Fibroblast of the aortic adventitia (primary cell): ENCODE results near the gene OTUD4. TPM values are rescaled to one million over a fixed set of nuclear protein-coding genes. Genes with fewer than 3 reads are reported as not detected.

Source experiments
- DNase-seq: peaks from one replicate; pipeline ENCODE4 v3.0.0-alpha.2; 2010; ENCODE audit warnings: low read depth
- H3K4me3 ChIP-seq: 2 replicates; pipeline ENCODE4 v1.5.1; 2011; ENCODE audit warnings: low read depth, mild to moderate bottlenecking, control low read depth, low read length, moderate library complexity
- total RNA-seq: library from RNA; depleted of rRNA; stranded (reverse); fragments of >200 nt; gene quantifications from 2 replicates; pipeline ENCODE4 v1.2.3, GENCODE V29; 2012; ENCODE audit warnings: low replicate concordance
- TF ChIP-seq, protein P1 (sequence below): IDR thresholded peaks from 2 replicates; pipeline ENCODE4 v1.5.1; 2011; ENCODE audit warnings: mild to moderate bottlenecking, low read length, control low read depth, inconsistent platforms; ENCODE audit not compliant: insufficient read depth

OTUD4 gene
- total RNA-seq, 1 donor: 36.1 TPM

DNA sequence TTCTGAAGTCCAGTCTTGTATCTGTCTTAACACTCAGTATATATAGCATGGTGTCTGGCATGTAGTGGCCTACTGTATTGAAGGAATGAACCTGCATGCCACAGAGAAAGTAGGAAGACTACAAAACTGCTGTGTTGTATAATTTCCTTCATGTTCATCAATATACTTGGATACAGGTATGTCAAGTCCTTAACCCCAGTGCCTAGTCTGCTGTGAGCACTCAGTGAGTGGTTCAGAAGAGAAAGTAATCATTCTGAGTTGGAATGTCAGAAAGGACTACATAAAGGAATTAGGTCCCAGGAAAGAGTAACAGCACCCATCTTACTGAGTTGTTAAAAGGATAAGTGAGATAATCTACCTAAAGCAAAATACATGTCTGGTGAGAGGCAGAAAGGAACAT lies 50.3 kb downstream of the OTUD4 start:
- no peak for DNase-seq
- H3K4me3 ChIP-seq: no peak overlapping the region
- TF ChIP-seq, protein P1, sequence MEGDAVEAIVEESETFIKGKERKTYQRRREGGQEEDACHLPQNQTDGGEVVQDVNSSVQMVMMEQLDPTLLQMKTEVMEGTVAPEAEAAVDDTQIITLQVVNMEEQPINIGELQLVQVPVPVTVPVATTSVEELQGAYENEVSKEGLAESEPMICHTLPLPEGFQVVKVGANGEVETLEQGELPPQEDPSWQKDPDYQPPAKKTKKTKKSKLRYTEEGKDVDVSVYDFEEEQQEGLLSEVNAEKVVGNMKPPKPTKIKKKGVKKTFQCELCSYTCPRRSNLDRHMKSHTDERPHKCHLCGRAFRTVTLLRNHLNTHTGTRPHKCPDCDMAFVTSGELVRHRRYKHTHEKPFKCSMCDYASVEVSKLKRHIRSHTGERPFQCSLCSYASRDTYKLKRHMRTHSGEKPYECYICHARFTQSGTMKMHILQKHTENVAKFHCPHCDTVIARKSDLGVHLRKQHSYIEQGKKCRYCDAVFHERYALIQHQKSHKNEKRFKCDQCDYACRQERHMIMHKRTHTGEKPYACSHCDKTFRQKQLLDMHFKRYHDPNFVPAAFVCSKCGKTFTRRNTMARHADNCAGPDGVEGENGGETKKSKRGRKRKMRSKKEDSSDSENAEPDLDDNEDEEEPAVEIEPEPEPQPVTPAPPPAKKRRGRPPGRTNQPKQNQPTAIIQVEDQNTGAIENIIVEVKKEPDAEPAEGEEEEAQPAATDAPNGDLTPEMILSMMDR: no peak

DNA sequence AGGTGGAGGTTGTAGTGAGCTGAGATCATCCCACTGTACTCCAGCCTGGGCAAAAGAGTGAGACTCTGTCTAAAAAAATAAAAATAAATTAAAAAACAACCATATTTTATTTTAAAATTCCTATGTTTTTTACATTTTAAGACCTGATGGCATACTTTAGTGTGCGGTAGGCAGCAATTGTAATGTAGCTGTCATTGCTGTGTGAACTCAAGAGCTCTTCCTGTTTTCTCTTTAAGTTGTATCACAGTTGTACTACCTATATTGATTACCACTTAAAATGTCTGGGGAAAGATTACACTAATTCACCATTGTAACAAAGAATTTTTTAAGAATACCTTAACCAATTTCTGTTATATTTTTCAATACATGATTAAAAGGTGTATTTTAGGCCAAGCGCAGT lies 55.0 kb downstream of the OTUD4 start:
- no peak overlapping the region for H3K4me3 ChIP-seq
- TF ChIP-seq, protein P1: no peak
- DNase-seq: no peak

DNA sequence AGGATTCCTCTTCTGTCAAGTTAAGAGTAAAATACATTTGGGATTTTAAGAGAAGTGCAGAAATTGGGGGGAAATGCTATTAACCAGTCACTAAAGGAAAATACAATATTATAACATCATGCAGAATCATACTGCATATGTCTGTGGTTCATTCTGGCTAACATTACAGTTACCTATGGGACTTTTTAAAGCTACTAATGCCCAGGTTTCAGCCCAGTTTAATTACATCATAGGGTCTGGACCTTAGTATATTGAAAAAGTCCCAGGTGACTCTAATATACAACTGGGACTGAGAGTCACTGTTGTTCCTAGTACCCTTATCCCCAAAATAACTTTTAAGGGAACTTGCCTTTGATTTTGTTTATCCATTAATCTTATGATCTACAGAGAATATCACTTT lies 72.3 kb downstream of the OTUD4 start:
- TF ChIP-seq, protein P1: no peak
- H3K4me3 ChIP-seq: no peak overlapping the region
- no peak for DNase-seq

DNA sequence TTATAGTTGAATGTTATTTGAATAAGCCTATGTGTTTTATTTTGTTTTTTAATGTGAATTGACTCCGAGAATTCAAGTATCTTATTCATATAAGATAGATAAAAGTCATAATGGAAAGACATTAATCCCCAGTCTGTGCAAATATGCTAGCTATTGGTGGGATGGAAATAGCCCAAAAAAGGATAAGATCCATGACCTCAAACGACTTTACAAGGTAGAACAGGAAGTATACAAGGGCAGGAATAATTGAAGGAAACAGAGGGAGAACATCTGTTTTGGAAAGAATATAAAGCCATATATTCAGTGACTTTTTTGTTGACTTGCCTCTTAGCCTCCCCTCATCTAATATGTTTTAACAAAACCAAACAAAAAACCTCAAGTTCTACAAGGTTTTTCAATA lies 73.3 kb downstream of the OTUD4 start:
- DNase-seq: no peak
- no peak overlapping the region for H3K4me3 ChIP-seq
- TF ChIP-seq, protein P1: no peak

DNA sequence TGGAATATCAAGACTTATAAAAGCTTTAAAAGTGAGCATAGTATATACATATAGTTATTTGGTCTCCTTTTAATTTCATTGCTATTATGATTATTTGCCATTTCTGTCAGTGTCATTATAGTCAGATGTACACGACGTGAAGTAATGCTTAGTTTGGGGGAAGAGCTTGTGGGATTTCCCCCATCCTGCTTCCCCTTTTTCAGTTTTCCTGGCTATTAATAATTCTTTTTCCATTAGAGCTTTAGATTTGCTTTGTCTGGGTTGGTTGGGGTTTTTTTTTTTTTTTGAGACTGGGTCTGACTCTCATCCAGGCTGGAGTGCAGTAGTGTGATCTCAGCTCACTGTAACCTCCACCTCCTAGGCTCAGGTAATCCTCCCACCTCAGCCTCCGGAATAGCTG lies 76.9 kb downstream of the OTUD4 start:
- no peak overlapping the region for H3K4me3 ChIP-seq
- no peak for DNase-seq
- TF ChIP-seq, protein P1: no peak

DNA sequence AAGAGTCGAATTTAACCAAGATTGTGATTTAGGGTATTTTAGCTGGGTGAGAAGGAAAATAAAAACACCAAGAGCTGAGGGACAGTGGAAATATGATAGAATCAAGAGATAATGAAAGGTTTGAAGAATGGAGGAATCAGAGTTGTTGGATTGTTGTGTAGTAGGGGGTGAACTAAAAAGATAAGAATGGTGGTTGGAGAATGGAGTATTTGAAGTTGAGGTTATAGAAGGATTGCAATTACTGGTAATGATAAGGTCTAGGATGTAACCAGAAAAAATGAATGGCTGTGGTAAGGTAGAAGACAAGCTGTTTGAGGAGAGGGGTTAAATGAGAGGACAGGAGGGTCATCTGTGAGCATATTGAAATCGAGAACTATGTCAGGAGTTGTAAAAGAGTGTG lies 77.8 kb downstream of the OTUD4 start:
- DNase-seq: no peak
- no peak overlapping the region for H3K4me3 ChIP-seq
- TF ChIP-seq, protein P1: no peak

DNA sequence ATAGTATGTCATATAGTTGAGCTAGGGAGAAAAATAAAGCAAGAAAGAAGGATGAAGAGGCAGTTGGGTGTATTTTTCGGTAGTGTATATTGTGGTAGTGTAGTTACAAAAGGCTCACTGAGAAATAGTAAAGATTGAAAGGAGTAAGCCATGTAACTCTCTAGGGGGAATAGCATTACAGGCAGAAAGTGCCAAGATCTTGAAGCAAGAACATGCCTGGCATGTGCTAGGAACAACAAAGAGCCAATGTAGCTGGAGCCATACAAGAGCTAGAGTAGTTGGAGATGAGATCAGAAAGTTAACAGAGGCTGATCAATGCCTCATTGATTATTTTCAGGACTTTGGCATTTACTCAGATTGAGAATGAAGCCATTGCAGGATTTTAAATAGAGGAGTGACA lies 79.3 kb downstream of the OTUD4 start:
- peak; percentile 22 for DNase-seq
- TF ChIP-seq, protein P1: no peak
- H3K4me3 ChIP-seq: no peak overlapping the region
